NCI-H524 treated with DMSO at 0.1 percent for 48 hours (cell line): Measurements from ENCODE around the gene PTGER4.
"Not testable (repeated sequence)": the region's sequence is repeated elsewhere in the genome, so short reads cannot be mapped to it uniquely, and the experiment has no call there.

ENCODE experiments used
- DNase-seq: peaks from one replicate; lab custom pipeline; 2025; lab: John Stamatoyannopoulos, UW

Gene PTGER4

GRCh38 chr5:40679913-40680681 lies at the start of gene PTGER4:
Gene PTGER4, plus strand, starts transcription at chr5:40679915. Its CDS starts 1,079 bp downstream, at chr5:40680994.
- DNase-seq = no peak

GRCh38 chr5:40630126-40630525 lies 49.6 kb upstream of the PTGER4 start:
- DNase-seq = no peak

GRCh38 chr5:40631236-40631635 lies 48.5 kb upstream of the PTGER4 start:
- DNase-seq = no peak

GRCh38 chr5:40634154-40634553 lies 45.6 kb upstream of the PTGER4 start:
- no peak for DNase-seq

GRCh38 chr5:40634593-40634992 lies 45.1 kb upstream of the PTGER4 start:
- no peak for DNase-seq

GRCh38 chr5:40639531-40639930 lies 40.2 kb upstream of the PTGER4 start:
- DNase-seq = not testable (repeated sequence)

GRCh38 chr5:40646266-40646665 lies 33.4 kb upstream of the PTGER4 start:
- no peak for DNase-seq

GRCh38 chr5:40648150-40648549 lies 31.6 kb upstream of the PTGER4 start:
- no peak for DNase-seq

- DNase-seq = no peak
Observed at GRCh38 chr5:40649463-40650030, 30.2 kb upstream of the PTGER4 start.

- no peak for DNase-seq
Observed at GRCh38 chr5:40651201-40651600, 28.5 kb upstream of the PTGER4 start.

GRCh38 chr5:40652441-40653220 lies 27.1 kb upstream of the PTGER4 start:
- no peak for DNase-seq

GRCh38 chr5:40653221-40654022 lies 26.3 kb upstream of the PTGER4 start:
- no peak for DNase-seq

GRCh38 chr5:40654377-40654991 lies 25.2 kb upstream of the PTGER4 start:
- no peak for DNase-seq

GRCh38 chr5:40655138-40655537 lies 24.6 kb upstream of the PTGER4 start:
- DNase-seq = no peak

- DNase-seq = not testable (repeated sequence)
Observed at GRCh38 chr5:40656091-40656490, 23.6 kb upstream of the PTGER4 start.

GRCh38 chr5:40656766-40657165 lies 22.9 kb upstream of the PTGER4 start:
- no peak for DNase-seq

GRCh38 chr5:40660751-40661150 lies 19.0 kb upstream of the PTGER4 start:
- no peak for DNase-seq

GRCh38 chr5:40665635-40666298 lies 13.9 kb upstream of the PTGER4 start:
- no peak for DNase-seq

GRCh38 chr5:40666657-40667056 lies 13.1 kb upstream of the PTGER4 start:
- DNase-seq = no peak

- DNase-seq = no peak
Observed at GRCh38 chr5:40667161-40667663, 12.5 kb upstream of the PTGER4 start.
